Smooth muscle cell of the brain vasculature (primary cell): ENCODE results near the gene ARL6.

Experiments used
- DNase-seq: peaks from one replicate; pipeline ENCODE4 v3.0.0-alpha.2; 2012; ENCODE audit warnings: low read depth, low spot score

The ARL6 gene, protein sequence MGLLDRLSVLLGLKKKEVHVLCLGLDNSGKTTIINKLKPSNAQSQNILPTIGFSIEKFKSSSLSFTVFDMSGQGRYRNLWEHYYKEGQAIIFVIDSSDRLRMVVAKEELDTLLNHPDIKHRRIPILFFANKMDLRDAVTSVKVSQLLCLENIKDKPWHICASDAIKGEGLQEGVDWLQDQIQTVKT

GRCh38 chr3:97764407-97765238, at the start of gene ARL6:
ARL6 (plus strand) TSS chr3:97764758; CDS start chr3:97768108, 3,350 bp downstream.
- DNase-seq: peak; percentile 49

- peak; percentile 45 for DNase-seq
Measured at GRCh38 chr3:97719156-97719821, 45.3 kb upstream of the ARL6 start.

- no peak for DNase-seq
Measured at GRCh38 chr3:97720417-97720816, 44.1 kb upstream of the ARL6 start.

GRCh38 chr3:97721446-97721845, 43.1 kb upstream of the ARL6 start:
- no peak for DNase-seq

- DNase-seq: no peak
Measured at GRCh38 chr3:97736928-97737327, 27.6 kb upstream of the ARL6 start.

- DNase-seq: no peak
Measured at GRCh38 chr3:97738761-97739160, 25.8 kb upstream of the ARL6 start.

DNA sequence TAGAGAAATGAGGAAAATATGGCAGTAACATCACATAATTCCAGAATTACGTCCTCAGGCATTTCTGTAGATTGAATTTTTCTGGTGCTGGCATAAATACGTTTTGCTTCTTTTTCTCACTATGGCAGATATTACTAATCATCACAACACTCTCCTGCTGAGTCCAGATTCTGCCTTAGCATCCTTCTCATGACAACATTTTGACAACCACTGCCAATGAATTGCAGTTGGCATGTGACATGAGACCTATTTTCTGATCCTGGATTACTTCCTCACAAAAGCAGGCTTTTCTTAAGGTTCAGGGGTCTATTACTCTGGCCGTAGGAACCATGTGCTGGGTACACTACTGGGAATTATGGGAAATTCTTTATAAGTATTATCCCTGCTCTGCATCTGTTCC, 22.5 kb upstream of the ARL6 start:
- no peak for DNase-seq

GRCh38 chr3:97744289-97744688, 20.3 kb upstream of the ARL6 start:
- no peak for DNase-seq

- no peak for DNase-seq
Measured at GRCh38 chr3:97763586-97764406, 762 bp upstream of the ARL6 start.

- DNase-seq: no peak
Measured at GRCh38 chr3:97765336-97765735, 778 bp downstream of the ARL6 start.

DNA sequence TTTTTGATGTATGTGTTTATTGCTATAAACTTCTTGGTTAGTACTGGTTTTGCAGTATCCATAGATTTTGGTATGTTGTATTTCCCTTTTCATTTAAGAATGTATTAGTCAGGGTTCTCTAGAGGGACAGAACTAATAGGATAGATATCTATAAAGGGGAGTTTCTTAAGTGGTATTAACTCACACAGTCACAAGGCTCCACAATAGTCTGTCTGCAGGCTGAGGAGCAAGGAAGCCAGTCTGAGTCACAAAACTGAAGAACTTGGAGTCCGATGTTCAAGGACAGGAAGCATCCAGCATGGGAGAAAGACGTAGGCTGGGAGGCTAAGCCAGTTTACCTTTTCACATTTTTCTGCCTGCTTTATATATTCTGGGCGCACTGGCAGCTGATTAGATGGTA, 8.4 kb downstream of the ARL6 start:
- DNase-seq: no peak

DNA sequence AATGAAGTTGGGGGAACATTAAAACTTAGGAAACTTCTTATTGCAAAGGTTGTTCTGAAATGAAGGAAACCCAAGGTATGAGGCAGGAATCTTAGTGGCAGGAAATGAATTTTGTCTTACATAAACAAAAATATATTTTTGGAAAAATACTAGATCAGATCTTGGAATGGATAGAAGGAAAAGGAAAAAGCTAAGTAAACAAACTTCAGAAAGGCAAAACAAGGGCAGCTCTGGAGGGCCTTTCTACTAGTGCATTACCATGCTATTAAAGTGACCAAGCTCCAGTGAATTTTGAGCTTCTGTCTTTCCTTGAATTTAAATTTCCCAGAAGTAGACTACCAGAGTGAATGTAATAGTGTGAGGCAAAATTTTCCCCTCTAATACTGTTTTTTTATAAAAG, 13.6 kb downstream of the ARL6 start:
- DNase-seq: no peak

DNA sequence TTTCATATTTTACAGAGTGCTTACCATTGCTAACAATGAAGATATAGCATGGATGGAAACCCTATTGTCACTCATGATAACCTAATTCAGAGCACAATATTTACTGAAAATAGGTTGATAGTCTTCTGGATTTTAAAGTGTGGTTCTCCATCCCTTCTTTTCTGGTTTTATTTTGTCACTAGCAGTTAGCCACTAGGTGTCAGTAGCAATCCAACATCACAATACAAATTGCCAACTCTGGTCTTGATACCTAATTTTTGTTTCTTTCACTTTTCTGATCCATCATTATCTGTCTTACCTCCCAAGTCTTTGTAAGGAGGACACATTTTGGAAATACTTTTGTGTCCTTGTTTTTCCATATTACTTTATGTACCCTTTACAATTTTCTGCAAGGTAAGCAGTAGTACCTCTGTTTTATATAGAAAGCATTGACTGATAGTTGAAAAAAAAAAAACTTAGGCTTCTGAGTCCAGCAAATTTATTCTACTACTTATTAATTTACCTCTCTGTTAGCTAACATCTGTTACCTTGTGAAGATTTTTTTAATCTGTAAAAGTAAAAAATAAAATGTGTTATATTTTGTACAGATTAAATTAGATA, 29.0 kb downstream of the ARL6 start:
- DNase-seq: peak; percentile 36

DNA sequence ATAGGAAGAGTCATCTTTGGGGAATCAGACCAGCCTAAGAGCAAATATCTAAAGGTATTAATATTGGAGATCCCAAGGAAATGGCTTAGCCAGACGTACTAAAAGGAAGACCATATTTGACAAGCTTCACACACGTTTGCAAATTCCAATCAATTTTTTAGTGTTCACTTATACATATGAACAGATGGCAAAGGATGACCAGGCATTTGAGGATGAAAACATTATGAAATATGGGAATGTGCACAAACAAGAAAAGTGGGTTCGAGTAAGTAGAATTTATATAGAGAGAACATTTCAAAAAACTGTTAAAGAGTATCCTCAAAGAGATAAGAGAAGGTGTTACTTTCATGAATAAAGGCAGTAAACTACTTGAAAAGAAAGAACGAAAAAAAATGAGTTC, 31.4 kb downstream of the ARL6 start:
- no peak for DNase-seq

GRCh38 chr3:97804471-97804870, 39.9 kb downstream of the ARL6 start:
- no peak for DNase-seq

GRCh38 chr3:97810779-97811390, 46.3 kb downstream of the ARL6 start:
- no peak for DNase-seq

DNA sequence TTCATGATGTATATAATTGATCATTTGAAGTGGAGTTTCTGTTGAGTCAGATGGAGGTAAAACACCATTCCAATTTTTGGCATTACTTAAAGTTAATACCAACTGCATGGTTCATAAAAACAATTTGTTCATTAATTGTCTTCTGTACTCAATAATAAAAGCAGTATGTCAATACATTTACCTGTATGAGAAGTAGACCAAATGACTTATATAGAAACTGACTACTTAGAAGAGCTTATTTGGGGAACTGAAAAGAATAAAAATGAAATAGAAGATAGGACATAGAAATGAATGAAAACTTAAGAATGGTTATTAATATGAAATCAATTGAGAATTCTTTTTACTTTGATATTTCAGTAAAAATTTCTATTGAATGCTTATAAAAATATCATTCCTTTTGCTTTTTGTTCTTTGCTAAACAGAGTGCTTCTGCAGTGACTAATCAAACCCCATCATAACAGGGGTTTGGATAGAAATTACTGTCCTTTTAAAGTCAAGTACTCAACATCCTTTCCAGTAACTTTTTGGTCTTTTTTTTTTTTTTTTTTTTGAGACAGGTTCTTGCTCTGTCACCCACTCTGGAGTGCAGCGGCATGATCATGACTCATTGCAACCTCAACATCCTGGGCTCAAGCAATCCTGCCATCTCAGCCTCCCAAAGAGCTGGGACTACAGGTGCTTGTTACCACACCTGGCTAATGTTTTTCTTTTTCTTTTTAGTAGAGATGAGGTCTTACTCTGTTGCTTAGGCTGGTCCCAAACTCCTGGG, 50.8 kb downstream of the ARL6 start:
- DNase-seq: no peak

DNA sequence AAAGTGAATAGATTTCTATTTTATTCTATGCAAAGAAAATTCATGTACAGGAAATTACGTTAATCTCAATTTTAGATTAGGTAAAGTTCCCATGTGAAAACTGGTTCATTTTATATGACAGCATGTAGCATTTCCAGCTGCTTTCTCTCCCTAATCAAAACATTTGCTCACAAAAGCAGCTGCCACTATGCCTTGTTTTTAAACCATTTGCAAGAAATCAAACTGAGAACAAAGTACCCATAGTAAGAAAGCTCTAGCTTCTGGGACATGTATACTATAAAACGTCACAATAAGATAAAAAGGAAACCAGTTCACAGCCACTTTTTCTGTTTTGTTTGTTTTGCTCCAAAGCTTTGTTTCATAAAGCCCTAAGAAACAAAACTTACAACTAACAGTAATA, 52.3 kb downstream of the ARL6 start:
- DNase-seq: no peak

GRCh38 chr3:97817965-97818364, 53.4 kb downstream of the ARL6 start:
- DNase-seq: no peak

GRCh38 chr3:97820780-97821179, 56.2 kb downstream of the ARL6 start:
- DNase-seq: no peak
